ENCODE data around the gene SP140. TPM values are rescaled to one million over a fixed set of nuclear protein-coding genes. Genes with fewer than 3 reads are reported as not detected.

The SP140 gene
- total and polyA plus RNA-seq, 9 of the 15 experiments (the other 6 are each of a cell fraction or from before 2014, with no cell fraction given) = 0.04 to 1.1 (median 0.57) TPM; not detected in 1

- TF ChIP-seq, protein P1, sequence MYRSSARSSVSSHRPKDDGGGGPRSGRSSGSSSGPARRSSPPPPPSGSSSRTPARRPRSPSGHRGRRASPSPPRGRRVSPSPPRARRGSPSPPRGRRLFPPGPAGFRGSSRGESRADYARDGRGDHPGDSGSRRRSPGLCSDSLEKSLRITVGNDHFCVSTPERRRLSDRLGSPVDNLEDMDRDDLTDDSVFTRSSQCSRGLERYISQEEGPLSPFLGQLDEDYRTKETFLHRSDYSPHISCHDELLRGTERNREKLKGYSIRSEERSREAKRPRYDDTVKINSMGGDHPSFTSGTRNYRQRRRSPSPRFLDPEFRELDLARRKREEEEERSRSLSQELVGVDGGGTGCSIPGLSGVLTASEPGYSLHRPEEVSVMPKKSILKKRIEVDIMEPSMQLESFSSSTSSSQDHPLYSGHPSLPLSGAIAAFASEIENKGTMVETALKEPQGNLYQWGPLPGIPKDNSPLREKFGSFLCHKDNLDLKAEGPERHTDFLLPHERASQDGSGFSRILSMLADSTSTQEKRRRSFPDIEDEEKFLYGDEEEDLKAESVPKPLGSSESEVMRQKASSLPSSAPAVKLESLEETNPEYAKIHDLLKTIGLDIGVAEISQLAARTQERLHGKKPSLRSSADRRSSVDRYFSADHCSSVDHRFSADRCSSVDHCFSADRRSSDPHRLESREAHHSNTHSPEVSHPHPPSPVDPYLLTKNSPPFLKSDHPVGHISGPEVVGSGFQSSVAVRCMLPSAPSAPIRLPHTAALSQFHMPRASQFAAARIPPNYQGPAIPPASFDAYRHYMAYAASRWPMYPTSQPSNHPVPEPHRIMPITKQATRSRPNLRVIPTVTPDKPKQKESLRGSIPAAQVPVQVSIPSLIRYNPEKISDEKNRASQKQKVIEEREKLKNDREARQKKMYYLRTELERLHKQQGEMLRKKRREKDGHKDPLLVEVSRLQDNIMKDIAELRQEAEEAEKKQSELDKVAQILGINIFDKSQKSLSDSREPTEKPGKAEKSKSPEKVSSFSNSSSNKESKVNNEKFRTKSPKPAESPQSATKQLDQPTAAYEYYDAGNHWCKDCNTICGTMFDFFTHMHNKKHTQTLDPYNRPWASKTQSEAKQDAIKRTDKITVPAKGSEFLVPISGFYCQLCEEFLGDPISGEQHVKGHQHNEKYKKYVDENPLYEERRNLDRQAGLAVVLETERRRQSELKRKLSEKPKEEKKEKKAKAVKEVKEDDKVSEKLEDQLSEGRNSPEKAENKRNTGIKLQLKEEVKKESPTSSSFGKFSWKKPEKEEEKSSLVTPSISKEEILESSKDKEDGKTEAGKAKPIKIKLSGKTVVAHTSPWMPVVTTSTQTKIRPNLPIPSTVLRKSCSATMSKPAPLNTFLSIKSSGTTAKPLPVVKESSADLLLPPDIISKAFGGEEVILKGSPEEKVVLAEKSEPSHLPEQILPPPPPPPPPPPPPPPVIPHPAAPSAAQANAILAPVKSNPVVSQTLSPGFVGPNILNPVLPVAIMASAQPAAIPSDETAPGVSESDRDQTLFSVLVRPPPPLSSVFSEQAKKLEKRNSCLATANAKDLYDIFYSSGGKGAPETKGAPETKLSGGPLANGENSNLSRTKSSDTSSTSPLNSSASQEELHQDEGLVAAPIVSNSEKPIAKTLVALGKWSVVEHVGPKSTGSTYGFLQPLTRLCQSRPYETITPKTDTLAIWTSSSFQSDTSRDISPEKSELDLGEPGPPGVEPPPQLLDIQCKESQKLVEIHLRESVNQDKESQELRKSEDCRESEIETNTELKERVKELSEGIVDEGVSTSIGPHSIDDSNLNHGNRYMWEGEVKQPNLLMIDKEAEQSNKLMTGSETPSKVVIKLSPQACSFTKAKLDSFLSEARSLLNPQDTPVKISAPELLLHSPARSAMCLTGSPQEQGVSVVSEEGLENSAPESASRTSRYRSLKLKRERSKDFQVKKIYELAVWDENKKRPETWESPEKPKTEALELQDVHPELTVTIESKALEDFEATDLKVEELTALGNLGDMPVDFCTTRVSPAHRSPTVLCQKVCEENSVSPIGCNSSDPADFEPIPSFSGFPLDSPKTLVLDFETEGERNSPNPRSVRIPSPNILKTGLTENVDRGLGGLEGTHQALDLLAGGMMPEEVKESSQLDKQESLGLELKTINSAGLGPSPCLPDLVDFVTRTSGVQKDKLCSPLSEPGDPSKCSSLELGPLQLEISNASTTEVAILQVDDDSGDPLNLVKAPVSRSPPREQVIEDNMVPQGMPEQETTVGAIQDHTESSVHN (IDR thresholded peaks at IDR 0.05; ENCODE audit: borderline replicate concordance in 1 of 2, low read depth in 1 of 2) = peak in 1 of 2 experiments; percentile 34; a peak in 1 of 4 replicates
- no peak for TF ChIP-seq E2F8 (IDR thresholded peaks at IDR 0.05; ENCODE audit: low read depth, partially characterized antibody)
- TF ChIP-seq CBX2 (IDR thresholded peaks at IDR 0.05; ENCODE audit: insufficient read depth, low read length, poor library complexity, severe bottlenecking) = no peak
- peak; percentile 39 for TF ChIP-seq TAF9B (IDR thresholded peaks at IDR 0.05; ENCODE audit: partially characterized antibody)
- TF ChIP-seq ZNF695 (CRISPR knock-in tag; IDR thresholded peaks at IDR 0.05) = no peak
- no peak for TF ChIP-seq BRD9 (IDR thresholded peaks at IDR 0.05; ENCODE audit: low read depth, partially characterized antibody)
- TF ChIP-seq, protein P2, sequence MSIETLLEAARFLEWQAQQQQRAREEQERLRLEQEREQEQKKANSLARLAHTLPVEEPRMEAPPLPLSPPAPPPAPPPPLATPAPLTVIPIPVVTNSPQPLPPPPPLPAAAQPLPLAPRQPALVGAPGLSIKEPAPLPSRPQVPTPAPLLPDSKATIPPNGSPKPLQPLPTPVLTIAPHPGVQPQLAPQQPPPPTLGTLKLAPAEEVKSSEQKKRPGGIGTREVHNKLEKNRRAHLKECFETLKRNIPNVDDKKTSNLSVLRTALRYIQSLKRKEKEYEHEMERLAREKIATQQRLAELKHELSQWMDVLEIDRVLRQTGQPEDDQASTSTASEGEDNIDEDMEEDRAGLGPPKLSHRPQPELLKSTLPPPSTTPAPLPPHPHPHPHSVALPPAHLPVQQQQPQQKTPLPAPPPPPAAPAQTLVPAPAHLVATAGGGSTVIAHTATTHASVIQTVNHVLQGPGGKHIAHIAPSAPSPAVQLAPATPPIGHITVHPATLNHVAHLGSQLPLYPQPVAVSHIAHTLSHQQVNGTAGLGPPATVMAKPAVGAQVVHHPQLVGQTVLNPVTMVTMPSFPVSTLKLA (conservative IDR thresholded peaks at IDR 0.05) = peak; percentile 20 to 51; a peak in 2 of 4 replicates
- no peak for TF ChIP-seq ILF3 (IDR thresholded peaks at IDR 0.05; ENCODE audit: borderline replicate concordance)
- TF ChIP-seq, protein P3, sequence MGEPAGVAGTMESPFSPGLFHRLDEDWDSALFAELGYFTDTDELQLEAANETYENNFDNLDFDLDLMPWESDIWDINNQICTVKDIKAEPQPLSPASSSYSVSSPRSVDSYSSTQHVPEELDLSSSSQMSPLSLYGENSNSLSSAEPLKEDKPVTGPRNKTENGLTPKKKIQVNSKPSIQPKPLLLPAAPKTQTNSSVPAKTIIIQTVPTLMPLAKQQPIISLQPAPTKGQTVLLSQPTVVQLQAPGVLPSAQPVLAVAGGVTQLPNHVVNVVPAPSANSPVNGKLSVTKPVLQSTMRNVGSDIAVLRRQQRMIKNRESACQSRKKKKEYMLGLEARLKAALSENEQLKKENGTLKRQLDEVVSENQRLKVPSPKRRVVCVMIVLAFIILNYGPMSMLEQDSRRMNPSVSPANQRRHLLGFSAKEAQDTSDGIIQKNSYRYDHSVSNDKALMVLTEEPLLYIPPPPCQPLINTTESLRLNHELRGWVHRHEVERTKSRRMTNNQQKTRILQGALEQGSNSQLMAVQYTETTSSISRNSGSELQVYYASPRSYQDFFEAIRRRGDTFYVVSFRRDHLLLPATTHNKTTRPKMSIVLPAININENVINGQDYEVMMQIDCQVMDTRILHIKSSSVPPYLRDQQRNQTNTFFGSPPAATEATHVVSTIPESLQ (CRISPR knock-in tag; IDR thresholded peaks at IDR 0.05) = no peak
- TF ChIP-seq DNMT1 (IDR thresholded peaks at IDR 0.05) = no peak
These were observed 101.2 kb downstream of the SP140 start, which contains the start of gene SP140L (continued) for GRCh38 chr2:230326453-230327417.
